ENCODE results near the gene GNAI2. TPM values are rescaled to one million over a fixed set of nuclear protein-coding genes. Genes with fewer than 3 reads are reported as not detected.

The GNAI2 gene
- total RNA-seq, 2 donors from 2014 or later = 331 to 413 TPM

DNA sequence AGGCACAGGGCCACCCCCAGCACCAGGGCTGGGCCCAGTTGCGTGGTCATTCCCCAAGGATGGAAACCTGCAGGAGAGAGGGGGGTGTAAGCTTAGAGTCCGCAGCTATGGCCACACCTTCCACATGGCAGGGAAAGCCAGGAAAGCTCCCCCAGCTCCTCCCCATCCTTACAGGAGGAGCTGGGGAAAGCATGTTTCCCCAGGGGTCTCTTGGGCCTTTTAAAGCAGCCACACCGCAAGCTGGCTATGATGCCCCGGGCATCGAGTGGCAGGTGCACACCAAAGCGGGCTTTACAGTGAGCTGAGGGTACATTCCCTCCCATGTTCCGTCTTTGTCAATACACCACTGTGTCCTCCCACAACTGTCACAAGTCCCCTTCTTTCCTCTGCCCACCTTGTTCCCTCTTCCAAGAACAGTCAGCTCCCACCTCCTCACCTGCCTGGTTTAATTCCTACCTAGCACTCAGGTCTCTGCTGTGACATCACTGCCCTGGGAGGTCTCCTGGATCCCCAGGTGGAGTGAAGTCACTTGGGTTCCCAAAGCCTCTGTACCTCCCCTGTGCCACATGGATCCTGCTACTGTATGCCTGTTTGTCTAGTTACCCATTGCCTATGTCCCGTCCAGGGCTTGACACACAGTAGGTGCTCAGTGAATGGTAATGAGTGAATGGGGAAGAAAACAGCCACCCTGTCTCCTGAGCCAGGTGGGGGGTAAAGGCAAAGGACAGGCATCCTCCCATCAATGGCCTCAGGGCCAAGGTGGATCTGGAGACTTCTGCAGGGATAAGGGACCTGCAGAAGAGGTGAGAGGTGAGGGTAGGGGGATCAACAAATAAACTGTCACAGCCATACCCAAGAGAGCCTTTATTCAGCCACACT, 59.8 kb downstream of the GNAI2 start:
- Mint-ChIP-seq H3K27ac (no peak overlapping the region), H3K9me3 (no peaks in the 10 kb centered on the region), H3K36me3 (no peaks in the 10 kb centered on the region), H3K27me3 (no peaks in the 10 kb centered on the region), H3K4me1 (ENCODE audit: low read depth in 2 of 2) (peaks cover 31 to 38% of the 10 kb centered on the region in 2 donors), H3K4me3 (no peak overlapping the region)
- DNase-seq (ENCODE audit: low spot score) = no peak
- ATAC-seq = no peak

DNA sequence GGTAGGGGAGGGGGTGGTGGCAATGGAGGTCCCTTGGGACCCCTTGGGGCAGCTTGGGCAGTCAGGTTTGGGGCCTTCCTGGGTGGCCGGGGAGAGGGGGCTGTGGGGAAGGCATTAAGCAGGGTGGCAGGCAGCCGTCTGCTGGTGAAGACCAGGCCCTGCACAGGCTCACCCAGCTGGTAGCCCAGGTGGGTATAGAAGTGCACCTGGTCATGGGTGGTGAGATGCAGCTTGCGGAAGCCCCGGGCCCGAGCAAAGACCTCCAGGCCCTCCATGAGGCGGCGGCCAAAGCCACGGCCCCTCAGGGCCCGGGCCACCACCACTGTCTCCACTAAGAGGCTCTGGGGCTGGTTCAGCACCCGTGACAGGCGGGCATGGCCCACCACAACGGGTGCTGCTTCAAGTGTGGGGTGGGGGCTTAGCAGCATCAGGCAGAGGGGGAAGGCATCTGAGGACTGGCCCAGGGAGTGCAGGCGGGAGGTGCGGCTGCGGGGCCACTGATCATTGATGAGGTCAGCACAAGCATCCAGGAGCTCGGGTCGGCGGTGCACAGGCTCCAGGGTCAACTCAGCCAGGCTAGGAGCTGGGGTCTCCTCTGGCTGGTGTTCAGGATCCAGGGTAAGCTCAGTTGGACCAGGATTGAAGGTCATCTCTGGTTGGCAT, 60.8 kb downstream of the GNAI2 start:
- no peaks in the 10 kb centered on the region for H3K36me3 Mint-ChIP-seq
- H3K27me3 Mint-ChIP-seq = no peaks in the 10 kb centered on the region
- ATAC-seq (no peak), DNase-seq (ENCODE audit: low spot score) (no peak)
- no peak overlapping the region for H3K27ac Mint-ChIP-seq
- H3K9me3 Mint-ChIP-seq = no peaks in the 10 kb centered on the region
- no peak overlapping the region for H3K4me3 Mint-ChIP-seq
- H3K4me1 Mint-ChIP-seq (ENCODE audit: low read depth in 2 of 2) = peaks cover 27 to 31% of the 10 kb centered on the region in 2 donors

DNA sequence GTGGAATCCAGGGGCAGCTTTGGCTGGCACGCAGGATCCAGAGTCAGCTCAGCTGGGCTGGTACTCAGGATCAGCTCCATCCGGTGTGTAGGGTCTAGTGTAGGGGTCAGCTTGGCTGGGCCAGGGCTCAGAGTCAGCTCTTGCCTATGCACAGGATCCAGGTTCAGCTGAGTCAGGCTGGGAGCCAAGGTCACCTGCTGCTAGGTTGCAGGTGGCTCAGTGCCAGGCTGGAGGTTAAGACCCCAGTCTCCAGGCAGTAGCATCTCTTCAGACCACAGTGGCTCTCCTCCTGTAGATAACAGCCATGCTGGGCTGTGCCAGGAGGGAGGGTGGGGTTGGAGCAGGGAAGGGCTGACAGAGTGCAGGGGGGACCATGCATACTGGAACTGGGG, 61.4 kb downstream of the GNAI2 start:
- Mint-ChIP-seq H3K27me3 (no peaks in the 10 kb centered on the region), H3K9me3 (no peaks in the 10 kb centered on the region), H3K4me3 (no peak overlapping the region), H3K4me1 (ENCODE audit: low read depth in 2 of 2) (peaks cover 26 to 29% of the 10 kb centered on the region in 2 donors), H3K27ac (no peak overlapping the region), H3K36me3 (no peaks in the 10 kb centered on the region)
- DNase-seq (ENCODE audit: low spot score) (peak; percentile 55), ATAC-seq (no peak)

DNA sequence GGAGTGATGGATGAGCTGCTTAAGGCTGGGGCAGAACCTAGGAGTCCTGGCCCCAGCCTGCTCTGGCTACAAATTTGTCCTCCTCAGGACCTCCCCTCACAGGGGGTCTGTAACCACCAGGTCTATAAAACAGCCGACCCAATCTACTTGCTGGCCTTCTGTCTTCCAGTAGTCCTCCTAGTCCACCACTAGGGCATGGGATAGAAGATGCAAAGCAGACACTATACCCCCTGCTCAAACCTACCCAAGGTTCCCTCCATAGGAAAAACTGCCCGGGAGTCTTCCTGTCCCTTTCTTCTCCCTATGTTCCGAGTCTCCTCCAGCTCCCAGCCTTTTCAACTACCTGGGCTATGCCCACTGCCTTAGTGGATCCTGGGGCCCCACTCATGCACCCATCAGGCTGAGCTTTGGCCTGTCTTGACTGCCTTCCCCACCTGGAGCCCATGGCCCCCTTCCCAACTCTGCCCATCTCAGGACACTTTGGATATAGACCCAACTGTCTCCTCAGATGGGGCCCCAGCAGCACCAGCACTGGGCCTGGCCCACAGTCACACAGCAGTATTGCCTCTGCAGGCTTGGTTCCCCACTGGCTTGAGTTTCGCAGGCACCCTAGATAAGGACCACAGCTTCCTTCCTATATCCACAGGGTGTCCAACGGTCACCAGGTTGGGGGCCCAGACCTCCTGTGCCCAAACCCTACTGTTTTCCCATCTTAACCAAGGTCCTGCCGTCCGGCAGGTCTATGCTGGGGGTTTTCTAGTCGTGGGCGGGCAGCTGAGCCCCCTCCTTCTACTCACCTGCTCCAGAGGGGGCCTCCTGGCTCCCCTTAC, 62.1 kb downstream of the GNAI2 start:
- ATAC-seq (no peak), DNase-seq (ENCODE audit: low spot score) (peak; percentile 32)
- Mint-ChIP-seq H3K27me3 (no peaks in the 10 kb centered on the region), H3K4me3 (peak overlapping the region; percentile 95), H3K36me3 (no peaks in the 10 kb centered on the region), H3K9me3 (no peaks in the 10 kb centered on the region), H3K27ac (peak overlapping the region; percentile 37 to 93), H3K4me1 (ENCODE audit: low read depth in 2 of 2) (peaks cover 19 to 21% of the 10 kb centered on the region in 2 donors)

DNA sequence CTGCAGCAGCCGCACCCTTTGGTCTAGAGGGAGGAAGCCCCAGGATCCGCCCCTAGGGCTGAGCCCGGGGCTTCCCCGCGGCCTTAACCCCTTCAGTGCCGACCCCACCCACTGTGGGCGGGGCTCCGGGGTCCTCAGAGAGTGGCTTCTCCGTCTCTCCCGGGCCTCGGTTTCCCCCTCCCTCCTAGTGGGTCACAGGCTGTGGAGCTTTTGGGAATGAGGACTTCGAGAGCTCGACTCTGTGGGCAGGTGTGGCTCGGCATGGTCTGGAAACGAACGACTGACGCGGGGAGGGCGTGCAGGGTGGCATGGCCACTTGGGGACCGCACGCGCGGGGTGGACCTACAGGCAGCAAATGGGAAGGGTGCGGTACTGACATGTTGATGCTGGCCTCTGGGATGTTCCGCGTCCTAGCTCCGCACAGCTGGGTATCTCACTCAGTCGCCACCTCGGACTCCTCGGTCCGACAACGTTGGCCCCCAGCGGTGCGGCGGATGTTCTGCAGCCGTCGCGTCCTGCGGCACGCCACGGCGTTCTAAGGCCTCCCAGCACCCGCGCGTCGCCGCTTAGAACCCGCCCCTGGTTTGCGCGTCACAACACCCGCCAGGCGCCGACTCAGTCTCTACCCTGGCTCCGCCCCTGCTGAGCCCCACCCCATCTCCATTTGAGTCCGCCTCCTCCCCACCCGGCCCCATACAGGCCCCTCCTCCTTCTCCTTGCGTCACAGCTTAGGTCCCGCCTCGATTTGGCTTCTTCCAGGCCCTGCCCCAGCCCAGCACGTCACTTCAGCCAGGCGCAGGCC, 63.0 kb downstream of the GNAI2 start, which contains the start of the genes HYAL3 and NAA80:
TSS of gene HYAL3 (minus strand) at position 570 of the 802 bp plus-strand sequence. CDS start 3,803 bp downstream, outside the sequence.
TSS of gene NAA80 (minus strand) at position 570 of the 802 bp plus-strand sequence. CDS start 1,942 bp downstream, outside the sequence.
- ATAC-seq (peak; percentile 94 to 96), DNase-seq (ENCODE audit: low spot score) (peak; percentile 98)
- no peaks in the 10 kb centered on the region for H3K36me3 Mint-ChIP-seq
- H3K4me3 Mint-ChIP-seq = peak within 1 kb of the TSS; percentile 95
- no peaks in the 10 kb centered on the region for H3K27me3 Mint-ChIP-seq
- peak within 1 kb of the TSS; percentile 92 to 93 for H3K27ac Mint-ChIP-seq
- H3K4me1 Mint-ChIP-seq (ENCODE audit: low read depth in 2 of 2) = peaks cover 19 to 21% of the 10 kb centered on the region in 2 donors
- H3K9me3 Mint-ChIP-seq = no peaks in the 10 kb centered on the region

DNA sequence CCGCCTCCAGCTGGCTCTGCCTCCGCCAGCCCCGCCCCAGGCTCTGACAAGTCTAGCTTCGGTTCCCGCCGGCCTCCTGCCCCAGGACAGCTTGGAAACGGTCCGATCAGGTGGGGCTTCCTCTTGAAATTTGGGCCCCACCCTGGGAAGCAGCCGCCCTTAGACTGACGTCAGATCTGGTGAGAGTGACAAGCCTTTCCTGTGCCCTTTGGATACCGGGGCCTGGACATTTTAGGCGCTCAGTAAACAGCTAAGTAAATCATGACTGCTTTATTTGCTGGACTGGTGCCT, 63.6 kb downstream of the GNAI2 start:
- Mint-ChIP-seq H3K4me3 (peak overlapping the region; percentile 95), H3K36me3 (no peaks in the 10 kb centered on the region), H3K27ac (peak overlapping the region; percentile 92 to 93), H3K4me1 (ENCODE audit: low read depth in 2 of 2) (peaks cover 19 to 21% of the 10 kb centered on the region in 2 donors), H3K27me3 (no peaks in the 10 kb centered on the region), H3K9me3 (no peaks in the 10 kb centered on the region)
- no peak for DNase-seq (ENCODE audit: low spot score)
- no peak for ATAC-seq

DNA sequence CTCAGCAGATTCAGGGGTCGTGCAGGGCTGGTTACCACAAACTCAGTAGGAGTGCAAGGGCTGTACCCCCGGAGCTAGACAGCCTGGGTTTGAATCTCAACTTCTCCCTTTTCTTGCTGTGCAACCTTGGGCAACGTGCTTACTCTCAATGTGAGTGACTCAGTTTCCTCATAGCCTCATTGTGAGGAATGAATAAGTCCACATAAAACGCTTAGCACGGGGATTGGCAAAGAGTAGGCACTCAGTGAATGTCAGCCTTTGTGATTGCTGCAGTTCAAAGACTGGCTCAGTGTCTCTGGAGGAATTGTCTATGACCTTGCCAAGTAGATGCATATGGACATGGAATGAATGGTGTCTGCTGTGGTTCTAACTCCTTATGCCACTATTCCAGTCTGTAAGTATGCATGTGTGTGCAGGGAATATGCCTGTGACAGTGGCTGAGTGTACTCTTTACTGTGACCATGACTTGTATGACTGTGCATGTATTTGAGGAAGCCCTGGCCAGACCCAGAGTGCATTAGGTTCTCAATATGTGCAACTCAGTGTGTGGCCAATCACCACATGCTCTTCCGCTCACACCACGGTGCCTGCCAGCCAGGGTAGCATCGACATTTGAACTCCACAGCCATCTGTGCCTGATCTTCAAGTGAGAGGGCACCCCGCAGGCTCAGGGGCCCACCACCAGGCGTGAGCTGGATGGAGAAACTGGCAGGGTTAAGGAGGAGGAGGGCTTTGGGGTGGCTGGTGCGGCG, 64.1 kb downstream of the GNAI2 start:
- Mint-ChIP-seq H3K27ac (peak overlapping the region; percentile 92 to 93), H3K36me3 (no peaks in the 10 kb centered on the region), H3K9me3 (no peaks in the 10 kb centered on the region), H3K4me1 (ENCODE audit: low read depth in 2 of 2) (peaks cover 19 to 21% of the 10 kb centered on the region in 2 donors), H3K27me3 (no peaks in the 10 kb centered on the region), H3K4me3 (peak overlapping the region; percentile 95)
- no peak for DNase-seq (ENCODE audit: low spot score)
- ATAC-seq = no peak

DNA sequence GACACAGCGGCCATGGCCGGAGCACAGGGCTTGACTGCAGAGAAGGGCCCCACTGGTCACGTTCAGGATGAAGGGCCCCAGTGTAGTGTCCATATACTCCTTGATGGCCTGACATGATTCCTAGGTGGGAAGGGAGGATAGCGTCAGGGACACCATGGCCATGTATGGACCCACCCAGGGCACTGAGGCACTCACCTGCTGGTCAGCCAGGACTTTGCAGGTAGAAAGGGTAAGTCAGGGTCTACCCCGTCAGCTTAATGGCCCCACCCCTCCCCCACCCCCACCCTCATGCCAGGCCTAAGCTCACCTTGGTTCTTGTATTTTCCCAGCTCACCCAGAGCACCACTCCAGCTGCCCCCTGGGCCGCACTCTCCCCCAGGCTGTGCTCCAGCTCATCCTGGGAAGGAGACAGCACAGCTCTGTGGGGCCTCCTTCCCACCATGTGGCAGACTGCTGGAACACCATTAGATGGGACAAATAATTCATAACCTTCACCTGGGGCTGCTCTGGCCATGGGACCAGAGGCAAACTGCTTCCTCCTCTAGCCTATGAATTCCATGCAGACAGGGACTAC, 64.8 kb downstream of the GNAI2 start:
- Mint-ChIP-seq H3K36me3 (no peaks in the 10 kb centered on the region), H3K4me1 (ENCODE audit: low read depth in 2 of 2) (peaks cover 19 to 21% of the 10 kb centered on the region in 2 donors), H3K27ac (peak overlapping the region; percentile 92 to 93), H3K9me3 (no peaks in the 10 kb centered on the region), H3K4me3 (peak overlapping the region; percentile 95), H3K27me3 (no peaks in the 10 kb centered on the region)
- DNase-seq (ENCODE audit: low spot score) (no peak), ATAC-seq (no peak)

DNA sequence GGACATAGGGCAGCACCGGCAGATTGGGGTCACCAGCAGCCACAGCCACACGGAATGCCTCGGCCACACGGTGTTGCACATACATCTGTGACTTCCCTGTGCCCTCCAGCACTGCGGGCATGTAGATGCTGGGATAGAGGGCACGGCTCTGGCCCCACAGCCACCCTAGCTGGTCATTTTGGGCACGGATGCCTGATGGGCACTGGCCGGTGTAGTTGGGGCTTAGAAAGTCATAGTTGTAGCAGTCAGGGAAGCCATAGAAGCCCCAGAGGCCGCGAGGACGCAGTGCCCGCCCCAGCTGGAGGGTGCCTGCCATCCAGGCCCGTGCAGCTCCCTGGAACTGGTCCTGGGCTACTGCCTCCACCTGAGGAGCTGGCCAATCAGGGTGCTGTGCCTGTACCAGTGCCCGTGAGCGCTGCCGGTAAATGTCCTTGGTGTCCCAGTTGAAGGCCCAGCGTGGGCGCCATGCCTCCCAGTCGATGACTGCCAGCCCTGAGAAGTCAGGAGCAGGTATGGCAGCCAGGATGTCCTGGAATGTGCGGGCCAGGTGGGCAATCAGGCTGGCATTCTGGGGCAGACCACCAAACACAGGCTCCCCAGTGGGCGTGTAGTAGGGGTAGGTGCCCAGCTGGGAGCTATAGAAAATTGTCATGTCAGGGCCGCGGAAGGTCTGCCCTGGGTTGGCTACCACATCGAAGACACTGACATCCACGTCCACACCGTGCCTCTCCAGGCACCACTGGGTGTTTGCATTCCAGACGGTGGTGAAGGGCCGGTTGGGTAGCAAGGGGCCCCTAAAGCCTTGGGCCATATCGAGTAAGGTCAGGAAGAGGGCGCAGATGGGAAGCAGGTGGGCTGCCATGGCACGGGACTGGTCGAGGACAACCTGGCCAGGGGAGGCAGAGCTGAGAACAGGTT, 66.3 kb downstream of the GNAI2 start:
- ATAC-seq (no peak), DNase-seq (ENCODE audit: low spot score) (no peak)
- peaks cover 19 to 21% of the 10 kb centered on the region in 2 donors for H3K4me1 Mint-ChIP-seq (ENCODE audit: low read depth in 2 of 2)
- no peak overlapping the region for H3K4me3 Mint-ChIP-seq
- H3K36me3 Mint-ChIP-seq = no peaks in the 10 kb centered on the region
- no peak overlapping the region for H3K27ac Mint-ChIP-seq
- no peaks in the 10 kb centered on the region for H3K9me3 Mint-ChIP-seq
- no peaks in the 10 kb centered on the region for H3K27me3 Mint-ChIP-seq

DNA sequence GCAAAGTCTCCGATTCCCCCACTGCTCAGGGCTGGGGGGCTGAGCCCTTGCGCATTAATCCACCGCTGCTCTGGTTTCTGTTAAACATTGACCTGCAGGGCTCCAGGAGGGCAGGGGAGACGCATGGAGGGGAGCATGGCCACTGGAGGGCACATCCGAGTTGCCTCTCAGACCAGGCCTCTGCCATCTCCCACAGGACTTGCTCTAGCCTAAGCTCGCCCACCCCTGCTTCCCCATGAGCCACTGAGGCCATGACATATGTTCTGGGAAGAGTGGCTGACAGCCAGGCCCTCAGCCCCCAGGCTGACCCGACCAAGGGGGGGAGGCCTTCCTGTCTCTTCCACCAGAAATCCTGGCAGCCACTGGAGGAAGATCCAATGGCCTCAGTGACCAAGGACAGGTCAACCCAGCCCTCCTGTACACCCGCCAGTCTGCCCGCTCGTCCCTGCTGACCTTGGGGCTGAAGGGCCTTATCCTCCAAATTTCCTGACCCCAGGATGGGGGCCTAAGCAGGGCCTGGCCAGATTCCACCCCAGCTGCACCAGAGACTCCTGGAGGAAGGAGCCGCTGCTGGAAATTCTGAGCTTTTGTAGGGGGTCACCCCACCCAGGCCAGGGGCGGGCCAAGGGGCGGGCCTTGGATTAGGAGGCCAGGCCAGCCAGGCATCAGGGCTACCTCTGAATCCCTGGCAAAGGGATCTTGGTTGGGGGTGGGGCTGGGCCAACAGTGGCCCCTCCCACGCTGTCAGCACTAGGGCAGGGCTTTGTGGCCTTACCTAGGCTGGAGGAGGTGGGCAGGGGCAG, 67.2 kb downstream of the GNAI2 start, which contains the start of gene HYAL1:
TSS of gene HYAL1 (minus strand) at position 562 of the 803 bp plus-strand sequence. CDS start 618 bp downstream, outside the sequence.
- Mint-ChIP-seq H3K4me1 (ENCODE audit: low read depth in 2 of 2) (peaks cover 16 to 17% of the 10 kb centered on the region in 2 donors), H3K36me3 (no peaks in the 10 kb centered on the region), H3K27me3 (no peaks in the 10 kb centered on the region), H3K4me3 (no peak within 1 kb of the TSS), H3K27ac (no peak within 1 kb of the TSS), H3K9me3 (no peaks in the 10 kb centered on the region)
- DNase-seq (ENCODE audit: low spot score) = no peak
- no peak for ATAC-seq

DNA sequence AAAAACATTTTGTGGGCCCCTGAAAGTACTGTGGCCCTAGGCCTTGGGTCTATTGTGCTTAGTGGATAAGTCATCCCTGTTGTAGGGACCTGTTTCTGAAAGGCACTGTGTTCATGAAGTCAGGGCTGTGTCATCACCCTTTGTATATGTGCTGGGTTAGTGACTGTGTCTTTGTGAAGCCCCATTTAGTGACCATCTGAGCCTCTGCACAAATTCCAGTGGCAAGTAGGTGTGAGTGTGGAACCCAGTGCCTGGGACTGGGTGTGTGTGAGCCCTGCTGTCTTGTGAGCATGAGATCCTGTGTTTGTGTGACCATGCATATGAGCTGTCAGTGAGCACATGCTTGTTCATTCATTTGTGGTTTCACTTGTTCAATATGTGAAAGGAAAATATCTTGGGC, 68.6 kb downstream of the GNAI2 start:
- no peak overlapping the region for H3K27ac Mint-ChIP-seq
- no peaks in the 10 kb centered on the region for H3K27me3 Mint-ChIP-seq
- ATAC-seq = no peak
- DNase-seq (ENCODE audit: low spot score) = no peak
- no peak overlapping the region for H3K4me3 Mint-ChIP-seq
- H3K9me3 Mint-ChIP-seq = no peaks in the 10 kb centered on the region
- peaks cover 10% of the 10 kb centered on the region in 2 donors for H3K4me1 Mint-ChIP-seq (ENCODE audit: low read depth in 2 of 2)
- no peaks in the 10 kb centered on the region for H3K36me3 Mint-ChIP-seq
